Ishikawa (cell line): ENCODE measurements around the gene BICC1.

Source experiments
- CEBPB ChIP-seq: IDR thresholded peaks from 2 replicates; pipeline ENCODE4 v1.6.1; 2012
- CREB1 ChIP-seq: IDR thresholded peaks from 2 replicates; pipeline ENCODE4 v1.6.1; 2012; ENCODE audit warnings: low read depth
- EGR1 ChIP-seq: IDR thresholded peaks from 2 replicates; pipeline ENCODE4 v1.6.1; 2012
- EP300 ChIP-seq: IDR thresholded peaks from 2 replicates; pipeline ENCODE4 v1.6.1; 2012; ENCODE audit warnings: borderline replicate concordance
- FOXM1 ChIP-seq: IDR thresholded peaks from 2 replicates; pipeline ENCODE4 v1.6.1; 2012; ENCODE audit warnings: low read depth, borderline replicate concordance
- NFIC ChIP-seq: IDR thresholded peaks from 2 replicates; pipeline ENCODE4 v1.6.1; 2012
- RAD21 ChIP-seq: IDR thresholded peaks from 2 replicates; pipeline ENCODE4 v1.6.1; 2012; ENCODE audit warnings: low read depth
- TAF1 ChIP-seq: IDR thresholded peaks from 2 replicates; pipeline ENCODE4 v1.6.1; 2012; ENCODE audit warnings: low read depth, mild to moderate bottlenecking
- TCF12 ChIP-seq: IDR thresholded peaks from 2 replicates; pipeline ENCODE4 v1.6.1; 2012; ENCODE audit warnings: low read depth
- TEAD4 ChIP-seq: IDR thresholded peaks from 2 replicates; pipeline ENCODE4 v1.6.1; 2012
- USF1 ChIP-seq: IDR thresholded peaks from 2 replicates; pipeline ENCODE4 v1.6.1; 2012
- YY1 ChIP-seq: IDR thresholded peaks from 2 replicates; pipeline ENCODE4 v1.6.1; 2012; ENCODE audit warnings: low read depth
- ZBTB7A ChIP-seq: IDR thresholded peaks from 2 replicates; pipeline ENCODE4 v1.6.1; 2012; ENCODE audit warnings: low read depth
- TF ChIP-seq, protein P1 (sequence below): IDR thresholded peaks from 2 replicates; pipeline ENCODE4 v1.6.1; 2012; ENCODE audit warnings: low read depth, mild to moderate bottlenecking
- TF ChIP-seq, protein P2 (sequence below): IDR thresholded peaks from 2 replicates; pipeline ENCODE4 v1.6.1; 2012

BICC1 gene

GRCh38 chr10:58727633-58728032, 215.0 kb downstream of the BICC1 start:
- TF ChIP-seq EGR1 (no peak), USF1 (no peak), FOXM1 (no peak), TAF1 (no peak), TEAD4 (no peak)

- TF ChIP-seq, protein P1, sequence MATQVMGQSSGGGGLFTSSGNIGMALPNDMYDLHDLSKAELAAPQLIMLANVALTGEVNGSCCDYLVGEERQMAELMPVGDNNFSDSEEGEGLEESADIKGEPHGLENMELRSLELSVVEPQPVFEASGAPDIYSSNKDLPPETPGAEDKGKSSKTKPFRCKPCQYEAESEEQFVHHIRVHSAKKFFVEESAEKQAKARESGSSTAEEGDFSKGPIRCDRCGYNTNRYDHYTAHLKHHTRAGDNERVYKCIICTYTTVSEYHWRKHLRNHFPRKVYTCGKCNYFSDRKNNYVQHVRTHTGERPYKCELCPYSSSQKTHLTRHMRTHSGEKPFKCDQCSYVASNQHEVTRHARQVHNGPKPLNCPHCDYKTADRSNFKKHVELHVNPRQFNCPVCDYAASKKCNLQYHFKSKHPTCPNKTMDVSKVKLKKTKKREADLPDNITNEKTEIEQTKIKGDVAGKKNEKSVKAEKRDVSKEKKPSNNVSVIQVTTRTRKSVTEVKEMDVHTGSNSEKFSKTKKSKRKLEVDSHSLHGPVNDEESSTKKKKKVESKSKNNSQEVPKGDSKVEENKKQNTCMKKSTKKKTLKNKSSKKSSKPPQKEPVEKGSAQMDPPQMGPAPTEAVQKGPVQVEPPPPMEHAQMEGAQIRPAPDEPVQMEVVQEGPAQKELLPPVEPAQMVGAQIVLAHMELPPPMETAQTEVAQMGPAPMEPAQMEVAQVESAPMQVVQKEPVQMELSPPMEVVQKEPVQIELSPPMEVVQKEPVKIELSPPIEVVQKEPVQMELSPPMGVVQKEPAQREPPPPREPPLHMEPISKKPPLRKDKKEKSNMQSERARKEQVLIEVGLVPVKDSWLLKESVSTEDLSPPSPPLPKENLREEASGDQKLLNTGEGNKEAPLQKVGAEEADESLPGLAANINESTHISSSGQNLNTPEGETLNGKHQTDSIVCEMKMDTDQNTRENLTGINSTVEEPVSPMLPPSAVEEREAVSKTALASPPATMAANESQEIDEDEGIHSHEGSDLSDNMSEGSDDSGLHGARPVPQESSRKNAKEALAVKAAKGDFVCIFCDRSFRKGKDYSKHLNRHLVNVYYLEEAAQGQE, result no peak
- TF ChIP-seq FOXM1, result no peak
- no peak for TF ChIP-seq EP300
- TF ChIP-seq TEAD4, result no peak
- TF ChIP-seq USF1, result no peak
- TF ChIP-seq, protein P2, sequence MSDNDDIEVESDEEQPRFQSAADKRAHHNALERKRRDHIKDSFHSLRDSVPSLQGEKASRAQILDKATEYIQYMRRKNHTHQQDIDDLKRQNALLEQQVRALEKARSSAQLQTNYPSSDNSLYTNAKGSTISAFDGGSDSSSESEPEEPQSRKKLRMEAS, result no peak
- no peak for TF ChIP-seq EGR1
- no peak for TF ChIP-seq TAF1
Observed at GRCh38 chr10:58731276-58731675, 218.6 kb downstream of the BICC1 start.

DNA sequence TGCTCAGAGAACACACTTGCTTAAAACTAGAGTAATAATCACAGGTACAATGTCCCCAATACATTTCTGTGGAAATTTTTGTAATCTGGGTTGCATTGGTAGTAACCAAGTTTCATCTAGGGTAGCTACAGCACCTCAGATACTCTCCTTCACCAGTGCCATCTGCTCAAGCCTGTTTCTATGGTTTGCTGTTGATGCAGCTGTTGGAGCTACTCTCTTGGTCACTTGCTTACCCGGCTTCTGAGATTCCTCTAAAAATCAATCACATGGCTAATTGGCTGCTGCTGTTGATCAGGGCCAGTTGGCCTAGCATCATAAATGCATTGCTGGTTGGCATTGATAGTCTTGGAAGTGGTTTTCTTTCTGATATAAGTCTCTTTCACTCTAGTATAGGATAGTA, 220.8 kb downstream of the BICC1 start:
- TF ChIP-seq NFIC, result no peak
- no peak for TF ChIP-seq EGR1
- no peak for TF ChIP-seq CEBPB
- TF ChIP-seq CREB1, result no peak
- TF ChIP-seq, protein P2, result no peak
- no peak for TF ChIP-seq FOXM1
- TF ChIP-seq TEAD4, result no peak
- TF ChIP-seq RAD21, result no peak
- TF ChIP-seq, protein P1, result no peak
- no peak for TF ChIP-seq USF1
- no peak for TF ChIP-seq YY1
- TF ChIP-seq TAF1, result no peak
- no peak for TF ChIP-seq ZBTB7A
- TF ChIP-seq EP300, result no peak
- TF ChIP-seq TCF12, result no peak

DNA sequence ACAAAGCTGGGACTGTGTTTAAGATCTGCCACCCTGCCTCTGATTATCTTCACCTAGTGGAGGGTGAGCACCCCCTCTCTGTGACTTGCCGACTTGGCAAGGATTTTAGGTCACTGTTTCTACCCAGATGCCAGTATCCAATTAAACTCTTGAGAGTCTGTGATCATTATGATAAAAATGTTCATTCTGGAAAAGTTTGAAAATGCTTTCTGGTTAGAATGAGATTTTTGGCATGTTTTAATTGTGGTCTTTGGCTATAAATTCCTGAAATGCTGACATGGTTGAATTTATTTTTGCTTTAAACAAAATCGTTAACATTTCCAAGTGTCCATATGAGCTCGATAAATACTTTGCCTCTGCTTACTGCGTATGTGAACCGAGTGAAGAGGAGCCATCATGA, 221.4 kb downstream of the BICC1 start:
- no peak for TF ChIP-seq RAD21

DNA sequence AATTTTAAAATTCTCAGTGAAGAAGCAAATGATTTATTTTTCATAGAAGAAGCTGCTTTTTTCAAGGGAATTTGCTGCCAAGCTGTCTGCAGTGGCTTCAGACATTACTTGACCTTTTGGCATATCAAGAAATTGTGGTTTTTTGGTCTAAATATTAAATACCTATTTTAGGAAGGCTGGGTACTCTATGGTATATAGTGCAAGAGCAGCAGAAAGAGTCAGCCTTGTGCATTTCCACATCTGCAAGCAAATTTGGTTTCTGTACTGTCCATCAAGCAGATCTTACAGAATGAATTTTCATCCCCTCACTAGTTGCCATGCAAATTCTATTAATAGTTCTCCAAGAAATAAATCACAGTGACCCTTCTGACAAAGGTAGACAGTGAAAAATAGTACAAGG, 222.0 kb downstream of the BICC1 start:
- TF ChIP-seq CEBPB (no peak), NFIC (no peak), TEAD4 (no peak), FOXM1 (no peak), TAF1 (no peak), YY1 (no peak), EP300 (no peak), CREB1 (no peak), TCF12 (no peak), ZBTB7A (no peak), USF1 (no peak), RAD21 (no peak), EGR1 (no peak)
- TF ChIP-seq, protein P1, result no peak
- TF ChIP-seq, protein P2, result no peak
